ENCODE measurements around the gene SRC. TPM values are rescaled to one million over a fixed set of nuclear protein-coding genes. Genes with fewer than 3 reads are reported as not detected.

SRC gene
- total and polyA plus RNA-seq, 2 donors (not counting 3 experiments of a cell fraction or from before 2014, with no cell fraction given): 22.6 to 29.4 TPM

GRCh38 chr20:37378420-37378784, 32.5 kb downstream of the SRC start:
- dilution Hi-C loops (cut with MboI; ENCODE audit: extremely low pct_ligation_motif_present, low sequenced_read_pairs): no loop called here
- CTCF ChIA-PET: interaction anchor here (1.1 to 2.7 kb wide), 4 partner anchors 35 to 183 kb away, joined by 3 to 7 read pairs (median 4); no protein-coding TSS in a partner anchor
- POLR2A ChIA-PET: no interaction called here

More at GRCh38 chr20:37378420-37378784, 32.5 kb downstream of the SRC start:
- H3K4me1 ChIP-seq (ENCODE audit: control insufficient read depth, extremely low read depth, insufficient read depth, low read length): peaks cover 21% of the 10 kb centered on the region
- no peaks in the 10 kb centered on the region for H3K9me1 ChIP-seq (replicated peaks; ENCODE audit: control insufficient read depth, extremely low read depth, insufficient read depth, low read length)
- no peaks in the 10 kb centered on the region for H3K9me3 ChIP-seq (replicated peaks; ENCODE audit: control insufficient read depth, insufficient read depth, low read length)
- intact Hi-C loops (cut with micrococcal nuclease): no loop called here
- no peaks in the 10 kb centered on the region for H3K27me3 ChIP-seq (ENCODE audit: control insufficient read depth in 2 of 2, insufficient read depth in 2 of 2, low read length in 2 of 2)
- H3K27ac ChIP-seq (ENCODE audit: insufficient read depth, low read depth, low read length): peak overlapping the region; percentile 66
- no peak overlapping the region for H3K9ac ChIP-seq (replicated peaks; ENCODE audit: extremely low read depth, insufficient read depth, low read length)
- H3K36me3 ChIP-seq (ENCODE audit: control insufficient read depth in 2 of 2, extremely low read depth in 1 of 2, insufficient read depth in 2 of 2, low read length in 2 of 2): peaks cover 0 to 3% of the 10 kb centered on the region in 2 experiments
- peaks cover 19% of the 10 kb centered on the region for H3K79me2 ChIP-seq (ENCODE audit: control insufficient read depth, insufficient read depth, low read length)
- H2AFZ ChIP-seq (ENCODE audit: low read depth, low read length): no peak overlapping the region
- no peak overlapping the region for H3K4me3 ChIP-seq (replicated peaks in 1 of 3; ENCODE audit: insufficient read depth in 1 of 3, low read depth in 1 of 3, low read length in 3 of 3)
- DNase-seq (ENCODE audit: low read depth, low spot score) (no peak), FAIRE-seq (peak; percentile 35)
- TF ChIP-seq, protein P1, sequence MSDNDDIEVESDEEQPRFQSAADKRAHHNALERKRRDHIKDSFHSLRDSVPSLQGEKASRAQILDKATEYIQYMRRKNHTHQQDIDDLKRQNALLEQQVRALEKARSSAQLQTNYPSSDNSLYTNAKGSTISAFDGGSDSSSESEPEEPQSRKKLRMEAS (IDR thresholded peaks at IDR 0.05; ENCODE audit: insufficient read depth, insufficient read length): no peak
- TF ChIP-seq POLR2A (IDR thresholded peaks at IDR 0.05; ENCODE audit: low read depth, low read length) (no peak), MYC (IDR thresholded peaks at IDR 0.05; ENCODE audit: low read depth, low read length) (no peak), FOS (IDR thresholded peaks at IDR 0.05; ENCODE audit: borderline replicate concordance, insufficient read depth, low read length) (no peak), JUN (IDR thresholded peaks at IDR 0.05; ENCODE audit: borderline replicate concordance, insufficient read depth, insufficient read length, low read depth) (no peak), POLR2AphosphoS5 (IDR thresholded peaks at IDR 0.05; ENCODE audit: insufficient read depth, low read depth, low read length) (no peak), CTCF (IDR thresholded peaks at IDR 0.05; ENCODE audit: extremely low read depth in 1 of 2, insufficient read depth in 1 of 2, low read depth in 1 of 2, low read length in 2 of 2) (no peak), EZH2 (IDR thresholded peaks at IDR 0.05; ENCODE audit: borderline replicate concordance, low read depth, low read length, severe bottlenecking) (no peak), GATA2 (IDR thresholded peaks at IDR 0.05; ENCODE audit: insufficient read depth, insufficient read length, low read depth, low read length) (no peak)
- no TSS peak for BruUV-seq (replicated peaks)
- H3K4me2 ChIP-seq (ENCODE audit: insufficient read depth, low read length): no peak overlapping the region
- no peaks in the 10 kb centered on the region for H4K20me1 ChIP-seq (replicated peaks; ENCODE audit: control insufficient read depth, extremely low read depth, insufficient read depth, low read length)

All from endothelial cell of umbilical vein (primary cell).